Fibroblast of lung (primary cell): ENCODE data around the gene ROGDI.

ENCODE experiments used
- CTCF ChIP-seq, 2 donors: IDR thresholded peaks in 1 of 2; conservative IDR thresholded peaks in 1 of 2; 1 replicate in 1 of 2; 2 replicates in 1 of 2; pipeline ENCODE4 v1.5.1; 2011 to 2012; ENCODE audit warnings: low read length in 2 of 2, control low read depth in 1 of 2, inconsistent platforms in 1 of 2, low read depth in 1 of 2, mild to moderate bottlenecking in 1 of 2
- EZH2 ChIP-seq: IDR thresholded peaks from 2 replicates; pipeline ENCODE4 v1.5.1; 2012; ENCODE audit warnings: low read length, control low read depth, mild to moderate bottlenecking; ENCODE audit errors: missing control alignments

- TF ChIP-seq CTCF (conservative IDR thresholded peaks at IDR 0.05 in 1 of 2, IDR thresholded peaks at IDR 0.05 in 1 of 2; ENCODE audit: low read depth in 1 of 2, low read length in 2 of 2) (no peak), EZH2 (no peak)
These were observed 38.6 kb upstream of the ROGDI start for GRCh38 chr16:4840984-4841383.
